Ascending aorta (tissue), 2 donors: ENCODE data around the gene S100A9. TPM values are rescaled to one million over a fixed set of nuclear protein-coding genes. Genes with fewer than 3 reads are reported as not detected.
A peak's percentile ranks its signal among the peaks of the same experiment; 100 is the strongest.

ENCODE experiments used
- DNase-seq, 2 donors: peaks; one replicate each; pipeline ENCODE4 v3.0.0-alpha.2; 2019; ENCODE audit warnings: low spot score in 2 of 2
- H3K27ac ChIP-seq, 2 donors: fragments of 200-600 bp; sonication (generic); one replicate each; pipeline ENCODE4 v1.5.1; 2016 to 2017; ENCODE audit warnings: mild to moderate bottlenecking in 1 of 2
- H3K27me3 ChIP-seq: fragments of 200-600 bp; sonication (generic); one replicate; pipeline ENCODE4 v1.5.1; 2017
- H3K36me3 ChIP-seq, 2 donors: fragments of 200-600 bp; sonication (generic); one replicate each; pipeline ENCODE4 v1.5.1; 2016
- H3K4me1 ChIP-seq, 2 donors: fragments of 200-600 bp; sonication (generic); one replicate each; pipeline ENCODE4 v1.5.1; 2016 to 2017; ENCODE audit warnings: mild to moderate bottlenecking in 1 of 2
- H3K4me3 ChIP-seq, 2 donors: fragments of 200-600 bp; sonication (generic); one replicate each; pipeline ENCODE4 v1.5.1; 2016 to 2017; ENCODE audit warnings: mild to moderate bottlenecking in 1 of 2
- H3K9me3 ChIP-seq, 2 donors: fragments of 200-600 bp; sonication (generic); one replicate each; pipeline ENCODE4 v1.5.1; 2016
- intact Hi-C: fragments of 100-400 bp; cut with DNase I; formaldehyde crosslinking; loops from one replicate; pipeline ENCODE4 v1.15.1; 2023
- total RNA-seq: library from RNA; depleted of rRNA; stranded (reverse); fragments of >200 nt; gene quantifications from one replicate; pipeline ENCODE4 v1.1.0, GENCODE V29; 2016
- TF ChIP-seq, protein P1 (sequence below), 3 experiments: fragments of 200-600 bp in 2 of 3; fragments of 450-650 bp in 1 of 3; sonication (generic) in 2 of 3; IDR thresholded peaks; one replicate each; pipeline ENCODE4 v1.5.1; 2016 to 2019; ENCODE audit warnings: antibody characterized with exemption in 3 of 3, mild to moderate bottlenecking in 1 of 3, moderate library complexity in 1 of 3

The S100A9 gene
- total RNA-seq, 1 donor from 2014 or later = 764 TPM

DNA sequence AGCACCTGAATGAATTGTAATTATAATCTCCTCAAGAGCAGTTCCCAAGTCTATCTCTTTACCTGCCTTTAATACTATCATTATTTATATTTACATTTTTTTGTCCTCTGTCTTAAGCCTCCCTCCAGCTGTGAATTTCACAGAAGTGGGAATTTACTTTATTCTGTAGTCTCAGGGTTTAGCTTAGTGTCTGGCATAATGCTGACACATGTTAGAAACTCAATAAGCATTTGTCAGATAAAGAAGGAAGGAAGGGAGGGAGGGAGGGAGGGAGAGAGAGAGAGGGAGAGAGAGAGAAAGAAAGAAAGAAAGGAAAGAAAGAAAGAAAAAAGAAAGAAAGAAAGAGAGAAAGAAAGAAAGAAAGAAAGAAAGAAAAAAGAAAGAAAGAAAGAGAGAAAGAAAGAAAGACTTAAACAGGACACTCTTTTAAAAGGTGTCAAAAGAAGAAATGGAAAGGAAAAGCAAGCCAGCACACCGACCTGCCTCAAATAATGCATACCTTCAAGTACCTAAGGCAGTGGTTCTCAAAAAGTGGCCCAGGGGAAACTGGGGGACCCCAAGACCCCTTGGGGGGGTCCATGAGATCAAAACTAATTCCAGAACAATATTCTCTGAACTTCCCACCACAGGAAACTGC lies 7.2 kb upstream of the S100A9 start:
- Histone ChIP-seq H3K27me3 (no peaks in the 10 kb centered on the region), H3K4me3 (no peak overlapping the region), H3K27ac (no peak overlapping the region), H3K4me1 (no peaks in the 10 kb centered on the region), H3K9me3 (no peaks in the 10 kb centered on the region), H3K36me3 (no peaks in the 10 kb centered on the region)
- TF ChIP-seq, protein P1, sequence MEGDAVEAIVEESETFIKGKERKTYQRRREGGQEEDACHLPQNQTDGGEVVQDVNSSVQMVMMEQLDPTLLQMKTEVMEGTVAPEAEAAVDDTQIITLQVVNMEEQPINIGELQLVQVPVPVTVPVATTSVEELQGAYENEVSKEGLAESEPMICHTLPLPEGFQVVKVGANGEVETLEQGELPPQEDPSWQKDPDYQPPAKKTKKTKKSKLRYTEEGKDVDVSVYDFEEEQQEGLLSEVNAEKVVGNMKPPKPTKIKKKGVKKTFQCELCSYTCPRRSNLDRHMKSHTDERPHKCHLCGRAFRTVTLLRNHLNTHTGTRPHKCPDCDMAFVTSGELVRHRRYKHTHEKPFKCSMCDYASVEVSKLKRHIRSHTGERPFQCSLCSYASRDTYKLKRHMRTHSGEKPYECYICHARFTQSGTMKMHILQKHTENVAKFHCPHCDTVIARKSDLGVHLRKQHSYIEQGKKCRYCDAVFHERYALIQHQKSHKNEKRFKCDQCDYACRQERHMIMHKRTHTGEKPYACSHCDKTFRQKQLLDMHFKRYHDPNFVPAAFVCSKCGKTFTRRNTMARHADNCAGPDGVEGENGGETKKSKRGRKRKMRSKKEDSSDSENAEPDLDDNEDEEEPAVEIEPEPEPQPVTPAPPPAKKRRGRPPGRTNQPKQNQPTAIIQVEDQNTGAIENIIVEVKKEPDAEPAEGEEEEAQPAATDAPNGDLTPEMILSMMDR (IDR thresholded peaks at IDR 0.05) = no peak
- no peak for DNase-seq
- intact Hi-C loops = loop anchor here (10.0 kb wide), 1 partner anchor 264 kb away; the partner anchor contains the start of genes S100A14 and S100A16

DNA sequence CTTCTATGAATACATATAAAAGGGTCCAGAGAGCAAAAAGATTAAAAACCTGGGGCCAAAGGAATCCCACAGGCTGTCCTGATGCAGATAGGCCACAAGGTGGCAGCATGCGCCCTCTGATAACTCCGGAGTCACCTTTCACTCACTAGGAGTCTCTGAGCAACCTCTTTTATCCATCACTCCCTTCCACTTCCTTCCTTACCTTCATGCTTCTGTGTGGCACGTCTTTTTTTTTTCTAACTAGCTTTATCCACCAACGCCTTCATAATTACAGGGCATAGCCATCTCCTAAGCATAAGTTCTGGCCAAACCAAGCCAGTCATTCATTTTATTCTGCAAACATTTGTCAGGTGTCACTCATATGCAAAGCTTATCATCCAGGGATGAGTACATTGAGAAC lies 5.1 kb upstream of the S100A9 start:
- DNase-seq = peak in 1 of 2 donors; percentile 80
- intact Hi-C loops = loop anchor here (1.0 to 10.0 kb wide), 3 partner anchors 143 to 262 kb away; partner anchors contain the start of genes S100A14 and S100A16
- Histone ChIP-seq H3K9me3 (no peaks in the 10 kb centered on the region), H3K4me1 (no peaks in the 10 kb centered on the region), H3K27me3 (no peaks in the 10 kb centered on the region), H3K27ac (no peak overlapping the region), H3K36me3 (no peaks in the 10 kb centered on the region), H3K4me3 (no peak overlapping the region)
- TF ChIP-seq, protein P1 (IDR thresholded peaks at IDR 0.05) = peak; percentile 82 to 92 (median 84)

DNA sequence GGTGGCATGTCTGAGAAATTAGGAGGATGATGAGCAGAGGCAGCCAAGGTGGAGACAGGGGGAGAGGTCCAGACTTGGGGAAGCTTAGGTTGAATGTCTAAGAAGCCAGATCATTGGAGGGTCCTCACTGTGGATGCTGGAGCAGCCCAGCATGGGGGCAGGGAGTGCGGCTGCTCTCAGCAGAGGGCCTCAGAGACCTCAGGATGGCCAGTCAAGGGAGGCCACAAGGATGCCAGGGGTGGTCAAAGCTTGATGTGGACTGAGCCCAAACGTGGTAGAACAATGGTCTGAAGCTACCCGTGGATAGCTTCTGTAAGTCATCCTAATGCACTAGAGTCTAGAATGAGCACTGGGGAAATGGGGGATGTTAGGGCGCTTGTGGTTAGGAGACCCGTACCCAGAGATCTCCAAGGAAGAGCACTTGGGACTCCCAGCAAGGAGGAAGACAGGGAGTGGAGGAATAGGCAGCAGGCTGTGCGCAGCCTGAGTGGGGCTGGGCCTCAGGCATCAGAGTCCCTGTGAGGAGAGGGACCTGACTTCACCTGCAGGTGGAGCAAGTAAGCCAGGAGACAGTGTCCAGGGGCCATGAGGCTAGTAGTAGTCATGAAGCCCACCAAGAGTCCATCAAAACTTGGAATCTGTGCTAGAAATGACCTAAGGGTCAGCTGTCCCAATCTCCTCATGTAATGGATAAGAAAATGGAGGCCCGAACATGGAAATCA lies 4.3 kb upstream of the S100A9 start:
- Histone ChIP-seq H3K4me3 (no peak overlapping the region), H3K4me1 (no peaks in the 10 kb centered on the region), H3K9me3 (no peaks in the 10 kb centered on the region), H3K36me3 (no peaks in the 10 kb centered on the region), H3K27me3 (no peaks in the 10 kb centered on the region), H3K27ac (no peak overlapping the region)
- TF ChIP-seq, protein P1 (IDR thresholded peaks at IDR 0.05) = peak in 1 of 3 experiments; percentile 19
- DNase-seq = no peak
- intact Hi-C loops = loop anchor here (10.0 kb wide), 1 partner anchor 261 kb away; the partner anchor contains the start of genes S100A14 and S100A16

DNA sequence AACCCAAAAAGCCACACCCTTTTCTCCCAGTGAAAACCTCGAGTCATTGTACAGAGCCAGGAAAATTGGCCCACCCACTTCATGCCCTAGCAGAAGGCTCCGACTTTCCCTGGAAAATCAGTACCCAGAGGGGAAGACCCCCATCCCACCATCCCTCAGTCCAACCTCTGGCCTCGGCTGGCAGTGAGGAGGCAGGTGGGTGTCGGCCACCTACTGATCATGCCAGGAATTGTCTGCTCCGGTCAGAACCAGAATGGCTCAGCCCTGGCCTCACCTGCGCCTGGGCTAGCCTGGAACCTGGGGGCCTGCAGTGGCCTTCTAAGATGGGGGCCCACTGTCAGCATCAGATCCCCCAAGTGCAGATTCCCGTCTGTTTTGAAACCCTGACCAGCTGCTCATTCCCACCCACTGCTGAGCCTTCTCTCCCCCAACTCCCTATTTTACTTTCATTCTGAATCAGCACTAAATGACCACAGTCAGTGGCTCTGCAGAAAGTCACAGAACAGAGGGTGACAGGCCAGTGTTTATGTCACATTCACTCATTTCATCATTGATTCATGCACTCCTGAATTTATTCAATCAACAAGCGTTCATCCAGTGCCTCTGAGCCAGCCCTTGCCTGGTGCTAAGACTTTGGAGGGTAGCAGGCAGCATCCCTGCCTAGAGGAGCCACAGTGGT lies 3.0 kb upstream of the S100A9 start:
- Histone ChIP-seq H3K4me3 (no peak overlapping the region), H3K4me1 (no peaks in the 10 kb centered on the region), H3K36me3 (no peaks in the 10 kb centered on the region), H3K27me3 (no peaks in the 10 kb centered on the region), H3K9me3 (no peaks in the 10 kb centered on the region), H3K27ac (no peak overlapping the region)
- TF ChIP-seq, protein P1 (IDR thresholded peaks at IDR 0.05) = no peak
- intact Hi-C loops = loop anchor here (5.0 to 10.0 kb wide), 2 partner anchors 260 to 313 kb away; partner anchors contain the start of genes S100A14 and S100A16
- DNase-seq = no peak

DNA sequence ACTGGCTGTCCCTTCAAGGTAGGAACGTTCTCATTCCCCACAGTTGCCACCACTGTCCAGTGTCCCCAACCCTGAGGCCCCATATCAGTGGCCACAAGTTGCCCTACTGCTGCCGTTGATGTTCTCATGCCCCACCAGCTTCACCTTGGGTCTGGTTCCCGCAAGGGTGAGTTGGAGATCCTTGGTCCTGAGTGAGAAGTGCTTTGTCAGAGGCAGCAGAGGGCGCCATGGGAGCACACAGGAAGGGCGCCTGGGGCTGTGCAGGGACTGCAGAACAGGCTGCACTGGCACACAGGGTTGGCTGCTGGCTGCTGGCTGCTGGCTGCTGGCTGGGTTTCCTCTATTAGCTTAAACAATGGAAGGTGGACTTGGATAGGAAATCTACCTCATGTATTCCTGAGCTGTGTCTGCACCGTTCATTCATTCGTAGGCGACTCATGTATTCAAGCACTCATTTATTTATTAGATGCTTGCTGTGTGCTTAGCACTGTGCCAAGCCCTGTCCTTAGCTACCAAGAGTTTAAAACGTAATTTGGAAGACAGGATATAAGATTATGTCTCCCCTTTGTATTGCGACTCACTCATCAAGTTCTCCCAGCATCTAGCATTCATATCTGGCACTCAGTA lies 2.1 kb upstream of the S100A9 start:
- no peak overlapping the region for H3K4me3 ChIP-seq
- no peaks in the 10 kb centered on the region for H3K4me1 ChIP-seq
- intact Hi-C loops = loop anchor here (5.0 to 10.0 kb wide), 2 partner anchors 259 to 312 kb away; partner anchors contain the start of genes S100A14 and S100A16
- H3K27me3 ChIP-seq = no peaks in the 10 kb centered on the region
- no peaks in the 10 kb centered on the region for H3K36me3 ChIP-seq
- no peak for DNase-seq
- H3K27ac ChIP-seq = no peak overlapping the region
- no peaks in the 10 kb centered on the region for H3K9me3 ChIP-seq
- TF ChIP-seq, protein P1 (IDR thresholded peaks at IDR 0.05) = peak; percentile 16 to 26 (median 18)
